Activated CD8-positive, alpha-beta memory T cell treated with anti-CD3 and anti-CD28 coated beads for 36 hours (primary cell): ENCODE measurements around the gene MRFAP1. TPM values are rescaled to one million over a fixed set of nuclear protein-coding genes. Genes with fewer than 3 reads are reported as not detected.
"Not testable (repeated sequence)": the region's sequence is repeated elsewhere in the genome, so short reads cannot be mapped to it uniquely, and the experiment has no call there.

Experiments
- CTCF ChIA-PET: fragments of 350-600 bp; sonication (Branson Sonifier 250); formaldehyde crosslinking; loops from one replicate; lab custom pipeline; 2021; ENCODE audit warnings: antibody characterized with exemption; lab: Charles Lee
- POLR2A ChIA-PET: fragments of 350-600 bp; sonication (Branson Sonifier 250); formaldehyde crosslinking; loops from one replicate; lab custom pipeline; 2021; ENCODE audit warnings: antibody characterized with exemption; lab: Charles Lee
- total RNA-seq, 2 experiments: library from RNA; stranded (reverse); gene quantifications; one replicate each; pipeline ENCODE4 v1.2.3, GENCODE V29; 2021

The MRFAP1 gene
- total RNA-seq, 2 experiments from 2014 or later: 121 to 124 TPM

DNA sequence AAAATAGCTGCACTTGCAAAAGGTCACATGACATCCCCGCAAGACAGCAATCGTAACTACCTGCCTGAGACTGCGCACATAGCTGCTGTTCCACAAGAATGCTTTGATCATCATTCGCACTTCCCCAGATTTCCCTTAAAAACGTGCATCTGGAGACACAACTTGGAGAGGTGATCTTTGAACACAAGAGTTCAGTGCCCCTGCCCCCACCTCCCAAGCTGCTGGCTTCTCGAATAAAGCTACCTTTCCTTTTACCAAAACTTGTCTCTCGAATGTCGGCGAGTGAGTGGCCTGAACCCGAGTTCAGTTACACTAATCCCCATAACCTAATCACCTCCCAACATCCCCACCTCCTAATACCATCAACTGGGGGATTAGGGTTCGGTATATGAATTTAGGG lies 14.4 kb upstream of the MRFAP1 start:
- POLR2A ChIA-PET: no interaction called here
- CTCF ChIA-PET: interaction anchor here (0.7 kb wide), 1 partner anchor 1346 kb away, joined by 5 read pairs; no protein-coding TSS in a partner anchor

DNA sequence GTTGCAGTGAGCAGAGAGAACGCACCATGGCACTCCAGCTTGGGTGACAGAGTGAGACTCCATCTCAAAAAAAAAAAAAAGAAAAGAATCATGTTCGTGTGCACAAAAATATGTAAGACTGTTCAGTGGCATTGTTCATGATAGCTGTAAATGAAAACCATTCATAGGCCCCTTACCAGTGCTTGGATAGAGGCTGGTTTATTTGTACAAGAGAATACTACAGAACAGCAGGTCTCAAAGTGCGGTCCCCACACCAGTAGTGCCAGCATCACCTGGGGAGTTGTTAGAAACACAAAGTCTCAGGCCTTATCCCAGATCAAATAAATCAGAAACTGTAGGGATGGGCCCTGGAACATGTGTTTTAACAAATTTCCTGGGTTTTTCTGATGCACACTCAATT lies 12.7 kb upstream of the MRFAP1 start:
- ChIA-PET CTCF (no interaction called here), POLR2A (no interaction called here)

DNA sequence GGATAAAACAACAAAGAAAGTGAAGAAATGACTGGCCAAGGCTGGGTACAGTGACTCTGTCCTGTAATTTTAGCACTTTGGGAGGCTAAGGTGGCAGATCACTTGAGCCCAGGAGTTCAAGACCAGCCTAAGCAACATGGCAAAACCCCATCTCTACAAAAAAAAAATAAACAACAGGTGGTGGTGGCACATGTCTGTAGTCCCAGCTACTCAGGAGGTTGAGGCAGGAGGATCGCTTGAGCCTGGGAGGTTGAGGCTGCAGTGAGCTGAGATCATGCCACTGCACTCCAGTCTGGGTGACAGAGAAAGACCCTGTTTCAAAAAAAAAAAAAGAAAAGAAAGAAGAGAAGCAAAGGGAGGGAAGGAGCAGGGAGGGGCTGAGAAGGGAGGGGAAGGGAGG lies 12.0 kb upstream of the MRFAP1 start:
- POLR2A ChIA-PET, CTCF ChIA-PET: not testable (repeated sequence)

DNA sequence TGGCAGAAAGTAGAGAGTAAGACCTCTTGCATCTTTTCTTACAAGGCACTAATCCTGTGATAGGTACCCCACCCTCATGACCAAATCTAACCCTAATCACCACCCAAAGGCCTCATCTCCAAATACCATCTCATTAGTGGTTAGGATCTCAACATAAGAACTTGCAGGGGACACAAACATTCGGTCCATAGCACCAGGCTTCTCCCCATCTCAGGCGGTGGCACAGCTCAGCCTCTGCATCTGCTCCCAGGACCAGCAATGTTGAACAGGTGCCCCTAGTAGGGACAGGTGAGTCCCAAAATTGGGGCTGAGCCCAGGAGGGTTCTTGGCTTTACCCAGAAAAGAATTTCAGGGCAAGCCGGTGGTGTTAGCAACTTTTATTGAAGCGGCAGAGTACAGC lies 8.4 kb upstream of the MRFAP1 start:
- POLR2A ChIA-PET: no interaction called here
- CTCF ChIA-PET: no interaction called here

DNA sequence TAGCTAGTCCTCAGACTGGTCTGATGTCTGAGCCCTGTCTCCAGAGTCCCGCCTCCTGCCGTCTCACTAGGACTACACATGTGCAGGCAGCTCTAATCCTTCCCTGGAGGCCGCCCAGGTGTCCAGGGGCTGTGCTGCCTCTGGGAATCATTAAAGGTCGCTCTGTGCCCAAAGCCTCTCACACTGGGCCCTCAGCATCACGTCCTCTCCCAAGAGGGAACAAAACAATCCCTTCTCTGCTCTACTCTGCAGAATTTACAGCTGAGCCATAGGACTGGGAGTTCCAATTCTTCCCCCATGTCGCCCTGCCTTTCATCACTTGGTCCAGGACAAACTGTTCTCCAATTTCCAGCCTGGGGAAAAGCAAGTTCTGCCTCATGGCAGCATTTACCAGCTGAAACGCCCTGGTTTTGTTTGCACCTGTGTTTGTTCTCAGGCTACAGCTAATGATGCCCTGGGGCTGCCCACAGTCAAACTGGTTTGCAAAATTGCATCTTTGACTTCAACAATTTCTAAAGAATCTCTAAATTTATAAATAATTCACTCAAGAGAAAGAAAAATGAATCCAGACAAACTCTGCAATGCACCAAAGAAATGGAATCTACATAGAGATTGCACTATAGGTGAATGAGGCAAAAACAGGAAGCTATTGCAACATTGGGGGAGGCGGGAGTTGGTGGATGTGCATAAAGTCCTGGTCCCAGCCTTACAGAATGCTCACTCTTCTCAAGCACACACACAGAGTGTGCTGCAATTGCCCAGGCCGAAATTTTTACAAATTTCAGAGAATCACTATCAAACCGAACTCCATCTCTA lies 7.2 kb upstream of the MRFAP1 start:
- ChIA-PET CTCF (no interaction called here), POLR2A (no interaction called here)

DNA sequence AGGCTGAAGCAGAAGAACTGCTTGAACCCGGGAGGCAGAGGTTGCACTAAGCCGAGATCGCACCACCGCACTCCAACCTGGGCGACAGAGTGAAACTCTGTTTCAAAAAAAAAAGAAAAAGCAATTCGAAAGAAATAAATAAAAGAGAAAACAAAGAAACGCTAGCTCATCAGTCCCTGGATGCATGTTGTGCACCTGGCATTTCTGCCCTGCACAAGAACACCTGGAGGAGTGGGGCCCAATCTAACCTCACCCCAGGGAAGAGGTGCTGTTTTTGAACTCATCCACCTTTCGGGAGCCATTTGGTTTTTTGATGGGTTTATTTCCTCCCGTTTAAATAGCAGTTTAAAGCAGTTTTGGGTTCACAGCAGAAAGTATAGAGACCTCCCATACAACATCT lies 5.7 kb upstream of the MRFAP1 start:
- ChIA-PET CTCF (no interaction called here), POLR2A (no interaction called here)

DNA sequence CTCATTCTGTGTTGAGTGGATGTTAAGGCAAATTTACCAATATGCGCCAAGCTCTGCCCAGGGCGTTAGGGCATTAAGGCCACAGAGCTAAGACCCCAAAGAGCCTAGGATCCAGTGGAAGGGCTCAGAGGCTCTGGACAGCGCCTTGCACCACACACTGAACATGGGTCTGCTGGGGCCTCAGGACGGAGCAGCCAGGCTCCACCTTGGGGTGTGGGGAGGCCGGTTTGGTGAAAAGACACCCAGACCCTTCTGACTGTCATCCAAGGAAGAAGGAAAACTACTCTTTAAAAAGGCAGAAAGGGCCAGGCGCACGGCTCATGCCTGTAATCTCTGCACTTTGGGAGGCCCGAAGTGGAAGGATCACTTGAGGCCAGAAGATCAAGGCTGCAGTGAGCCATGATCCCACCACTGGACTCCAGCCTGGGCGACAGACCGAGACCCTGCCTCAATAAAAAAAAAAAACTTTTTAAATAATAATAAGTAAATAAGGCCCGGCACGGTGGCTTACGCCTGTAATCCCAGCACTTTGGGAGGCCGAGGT lies 1.3 kb upstream of the MRFAP1 start:
- POLR2A ChIA-PET: interaction anchor here (0.6 to 4.8 kb wide), 2 partner anchors 29 to 35 kb away, joined by 10 to 51 read pairs; a partner anchor contains a TSS
- CTCF ChIA-PET: interaction anchor here (1.5 kb wide), 1 partner anchor 30 kb away, joined by 6 read pairs; no protein-coding TSS in a partner anchor

DNA sequence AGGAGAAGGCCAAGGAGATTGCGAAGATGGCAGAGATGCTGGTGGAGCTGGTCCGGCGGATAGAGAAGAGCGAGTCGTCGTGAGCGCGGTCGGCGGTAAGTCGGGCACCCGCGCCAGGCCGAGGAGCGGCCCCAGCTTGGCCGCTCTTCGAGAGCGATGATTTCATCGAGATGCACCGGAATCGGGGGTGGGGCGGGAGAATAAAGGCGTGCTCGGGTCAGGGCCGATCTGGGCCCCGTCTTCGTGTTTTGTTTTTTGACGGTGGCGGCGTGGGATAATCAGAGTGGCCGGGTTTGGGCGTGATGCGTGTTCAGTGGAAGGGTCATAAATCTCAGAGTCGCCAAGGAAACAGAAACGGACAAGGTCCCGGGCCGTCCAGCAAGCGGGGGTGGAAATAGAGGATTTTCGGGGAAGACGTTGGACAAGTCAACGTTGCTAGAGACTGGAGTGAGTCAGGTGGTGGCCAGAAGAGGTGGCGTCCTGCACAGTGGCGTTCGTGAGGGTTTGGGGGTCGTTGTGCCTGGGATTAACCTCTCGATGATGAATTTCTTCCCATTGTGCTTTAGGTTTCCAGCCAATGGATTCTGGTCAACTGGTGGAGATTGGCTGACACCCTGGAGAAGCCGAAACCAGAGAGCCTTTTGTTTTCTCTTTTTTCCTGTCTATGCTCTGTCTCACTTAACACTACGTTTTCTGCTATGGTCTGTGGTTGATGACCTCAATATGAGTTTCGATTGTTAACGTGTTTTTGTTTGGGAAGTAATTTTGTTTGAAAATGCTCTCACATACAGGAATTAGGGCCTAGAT lies 882 bp downstream of the MRFAP1 start:
- POLR2A ChIA-PET: interaction anchor here (0.7 to 4.8 kb wide), 11 partner anchors 14 to 427 kb away, joined by 3 to 51 read pairs (median 4); partner anchors contain the start of genes BLOC1S4, GRPEL1 and MAN2B2
- CTCF ChIA-PET: interaction anchor here (1.0 to 2.2 kb wide), 4 partner anchors 17 to 32 kb away, joined by 4 to 6 read pairs (median 6); a partner anchor contains a TSS

DNA sequence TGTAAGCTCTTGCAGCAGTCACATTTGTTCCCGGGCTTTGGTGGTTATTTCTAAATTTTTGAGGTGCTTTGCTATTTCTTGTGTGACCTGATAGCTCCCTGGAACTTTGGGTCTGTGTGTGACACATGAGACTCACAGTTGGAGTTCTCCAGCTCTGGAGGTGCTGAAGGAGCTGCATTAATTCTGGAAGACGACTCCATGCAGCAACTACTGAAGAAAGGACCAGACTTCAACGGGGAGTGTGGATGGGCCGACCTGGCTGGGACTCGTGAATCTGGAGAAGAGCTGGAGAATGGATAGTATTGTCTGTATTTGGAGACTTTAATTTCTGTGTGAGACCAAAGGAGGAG lies 1.5 kb downstream of the MRFAP1 start:
- CTCF ChIA-PET: interaction anchor here (1.5 to 2.2 kb wide), 3 partner anchors 17 to 31 kb away, joined by 5 to 6 read pairs (median 6); a partner anchor contains a TSS
- POLR2A ChIA-PET: interaction anchor here (2.7 to 4.8 kb wide), 2 partner anchors 17 to 32 kb away, joined by 9 to 51 read pairs; a partner anchor contains a TSS

DNA sequence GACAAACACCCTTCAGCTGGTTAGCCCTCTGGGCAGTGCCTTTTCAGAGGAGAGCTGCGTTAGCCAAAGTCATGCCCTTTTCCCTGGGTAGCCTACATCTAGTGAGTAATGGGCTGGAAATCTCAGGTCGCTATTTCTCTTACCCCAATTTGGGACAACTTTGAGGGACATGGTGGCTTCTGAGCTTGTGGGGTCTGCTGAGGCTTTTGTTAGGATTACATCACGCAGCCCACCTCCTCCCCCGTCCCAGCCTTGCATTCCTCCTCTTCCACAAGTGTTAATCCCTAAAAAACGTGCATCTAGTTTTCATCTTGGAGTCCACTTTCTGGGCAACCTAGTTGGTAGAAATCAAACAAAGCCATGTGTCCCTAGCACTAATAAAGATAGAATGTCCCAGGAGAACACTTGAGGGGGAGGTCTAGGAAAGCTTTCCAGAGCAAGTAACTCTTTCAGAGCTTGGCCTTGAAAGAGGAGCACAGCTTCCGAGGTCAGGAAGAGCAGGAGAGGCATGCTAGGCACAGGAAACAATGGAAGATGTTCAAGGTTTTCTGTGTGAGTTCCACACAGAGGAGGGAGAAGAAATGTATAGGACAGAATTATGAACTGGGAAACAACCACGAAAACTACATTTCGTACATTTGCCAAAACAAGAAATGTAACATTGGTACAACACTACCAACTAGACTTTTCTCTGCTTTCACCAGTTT lies 2.8 kb downstream of the MRFAP1 start:
- ChIA-PET POLR2A (interaction anchor here (4.8 kb wide), 1 partner anchor 31 kb away, joined by 51 read pairs; a partner anchor contains a TSS), CTCF (interaction anchor here (1.5 to 2.2 kb wide), 2 partner anchors 21 to 30 kb away, joined by 6 read pairs; a partner anchor contains a TSS)

DNA sequence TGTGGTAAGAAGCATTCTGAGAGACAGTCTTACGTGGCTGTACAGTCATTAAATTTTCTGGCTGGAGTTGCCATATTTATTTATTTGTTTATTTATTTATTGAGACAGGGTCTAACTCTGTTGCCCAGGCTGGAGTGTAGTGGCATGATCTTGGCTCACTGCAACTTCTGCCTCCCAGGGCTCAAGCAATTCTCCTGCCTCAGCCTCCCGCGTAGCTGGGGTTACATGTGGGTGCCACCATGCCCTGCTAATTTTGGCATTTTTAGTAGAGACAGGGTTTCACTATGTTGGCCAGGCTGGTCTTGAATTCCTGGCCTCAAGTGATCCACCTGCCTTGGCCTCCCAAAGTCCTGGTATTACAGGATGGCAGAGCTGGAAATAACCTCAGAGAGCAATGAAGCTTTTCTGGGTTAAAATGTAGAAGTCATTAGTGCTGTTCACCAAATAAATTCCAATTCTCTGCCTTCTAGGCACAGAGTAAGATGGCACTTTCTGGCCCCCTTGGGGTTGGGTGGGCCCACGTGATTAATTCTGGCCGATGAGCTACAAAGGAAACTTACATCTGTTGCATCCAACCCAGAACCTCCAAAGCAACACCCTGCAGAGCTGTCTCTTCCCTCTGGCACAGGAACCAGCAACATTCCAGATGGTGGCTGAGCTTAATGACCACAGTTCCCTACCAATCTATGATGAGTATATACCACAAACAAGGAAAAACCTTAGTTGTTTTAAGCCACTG lies 4.5 kb downstream of the MRFAP1 start:
- CTCF ChIA-PET: interaction anchor here (1.3 to 1.4 kb wide), 2 partner anchors 14 to 17 kb away, joined by 3 read pairs; no protein-coding TSS in a partner anchor
- POLR2A ChIA-PET: interaction anchor here (0.6 kb wide), 1 partner anchor 71 kb away, joined by 3 read pairs; the partner anchor contains the start of gene BLOC1S4

DNA sequence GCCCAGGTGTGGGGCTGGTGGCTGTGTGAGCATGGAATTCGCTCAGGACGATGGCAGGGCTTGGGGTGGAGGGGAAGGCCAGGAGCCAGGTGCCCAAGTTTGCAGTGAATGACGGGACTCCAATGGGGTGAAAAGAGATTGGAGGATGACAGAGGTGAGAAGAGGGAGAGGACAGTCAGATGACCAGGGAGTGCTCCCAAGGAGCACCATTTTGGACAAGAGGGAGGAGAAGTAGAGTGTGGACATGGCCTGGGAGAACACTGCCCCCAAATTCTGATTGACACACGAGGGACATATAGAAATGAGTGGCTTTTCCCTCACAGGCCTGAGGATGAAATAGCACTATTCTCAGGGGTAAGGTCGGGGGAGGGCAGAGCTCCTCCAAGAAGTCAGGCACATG lies 6.7 kb downstream of the MRFAP1 start:
- POLR2A ChIA-PET: no interaction called here

DNA sequence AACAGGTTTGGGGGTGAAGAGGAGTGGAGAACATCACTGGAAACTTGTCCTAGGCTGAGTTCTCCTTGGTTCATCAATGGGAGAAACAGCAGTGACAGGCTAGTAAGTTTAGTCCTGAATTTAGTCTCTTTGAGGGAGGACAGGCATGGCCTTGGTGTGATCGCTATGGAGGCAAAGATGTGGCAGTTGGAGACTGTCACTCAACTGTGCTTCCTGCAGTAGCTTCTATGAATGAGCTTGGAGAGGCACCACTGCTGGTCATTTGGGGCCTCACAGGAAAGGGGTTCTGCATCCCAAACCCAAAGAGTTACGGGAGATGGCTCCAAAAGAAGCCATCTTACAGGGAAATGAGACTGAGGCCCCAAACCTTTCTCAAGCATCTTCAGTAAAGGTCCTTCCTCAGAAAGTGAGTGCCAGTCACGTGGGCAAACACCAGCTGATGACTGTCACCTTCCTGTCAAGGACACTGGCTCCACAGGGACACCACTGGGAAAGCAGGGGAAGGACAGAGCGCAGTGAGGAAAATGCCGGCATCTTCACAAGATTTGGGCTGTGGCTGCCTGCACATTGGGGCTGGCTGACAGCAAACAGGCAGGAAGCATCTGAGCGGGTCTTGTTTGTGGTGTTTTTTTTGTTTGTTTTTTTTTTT lies 7.2 kb downstream of the MRFAP1 start:
- CTCF ChIA-PET: no interaction called here
- POLR2A ChIA-PET: no interaction called here

More for the DNA sequence above, 6.7 kb downstream of the MRFAP1 start:
- CTCF ChIA-PET: no interaction called here

DNA sequence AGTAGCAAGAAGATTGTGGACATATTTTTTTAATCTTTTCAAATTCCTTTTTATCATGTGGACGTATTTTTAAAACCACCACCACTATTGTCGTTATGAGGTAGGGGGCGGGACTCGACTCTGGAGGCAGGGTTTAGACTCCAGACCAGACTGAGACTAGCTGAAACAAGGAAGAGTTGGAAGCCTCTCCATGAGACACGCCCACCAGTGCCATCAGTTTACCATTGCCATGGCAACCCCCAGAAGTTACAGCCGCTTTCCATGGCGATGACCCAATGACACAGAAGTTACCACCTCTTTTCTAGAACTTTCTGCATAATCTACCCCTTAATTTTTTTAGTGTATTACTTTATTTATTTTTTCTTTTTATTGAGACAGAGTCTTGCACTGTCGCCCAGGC lies 8.7 kb downstream of the MRFAP1 start:
- POLR2A ChIA-PET: no interaction called here
- CTCF ChIA-PET: no interaction called here

DNA sequence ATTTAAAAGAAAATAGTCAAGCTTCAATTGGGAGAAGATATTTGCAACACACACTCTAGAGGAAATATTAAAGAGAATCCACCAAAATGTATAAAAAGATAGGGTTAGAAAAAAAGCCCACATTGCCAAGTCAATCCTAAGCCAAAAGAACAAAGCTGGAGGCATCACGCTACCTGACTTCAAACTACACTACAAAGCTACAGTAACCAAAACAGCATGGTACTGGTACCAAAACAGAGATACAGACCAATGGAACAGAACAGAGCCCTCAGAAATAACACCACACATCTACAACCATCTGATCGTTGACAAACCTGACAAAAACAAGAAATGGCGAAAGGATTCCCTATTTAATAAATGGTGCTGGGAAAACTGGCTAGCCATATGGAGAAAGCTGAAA lies 13.7 kb downstream of the MRFAP1 start:
- CTCF ChIA-PET: interaction anchor here (1.7 kb wide), 1 partner anchor 10 kb away, joined by 5 read pairs; no protein-coding TSS in a partner anchor
- POLR2A ChIA-PET: not testable (repeated sequence)

DNA sequence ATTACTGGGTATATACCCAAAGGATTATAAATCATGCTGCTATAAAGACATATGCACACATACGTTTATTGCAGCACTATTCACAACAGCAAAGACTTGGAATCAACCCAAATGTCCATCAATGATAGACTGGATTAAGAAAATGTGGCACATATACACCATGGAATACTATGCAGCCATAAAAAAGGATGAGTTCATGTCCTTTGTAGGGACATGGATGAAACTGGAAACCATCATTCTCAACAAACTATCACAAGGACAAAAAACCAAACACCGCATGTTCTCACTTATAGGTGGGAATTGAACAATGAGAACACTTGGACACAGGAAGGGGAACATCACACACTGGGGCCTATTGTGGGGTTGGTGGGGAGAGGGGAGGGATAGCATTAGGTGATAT lies 14.8 kb downstream of the MRFAP1 start:
- ChIA-PET POLR2A (interaction anchor here (0.8 to 1.0 kb wide), 2 partner anchors 14 to 18 kb away, joined by 4 read pairs; no protein-coding TSS in a partner anchor), CTCF (interaction anchor here (1.7 kb wide), 1 partner anchor 9 kb away, joined by 5 read pairs; no protein-coding TSS in a partner anchor)

DNA sequence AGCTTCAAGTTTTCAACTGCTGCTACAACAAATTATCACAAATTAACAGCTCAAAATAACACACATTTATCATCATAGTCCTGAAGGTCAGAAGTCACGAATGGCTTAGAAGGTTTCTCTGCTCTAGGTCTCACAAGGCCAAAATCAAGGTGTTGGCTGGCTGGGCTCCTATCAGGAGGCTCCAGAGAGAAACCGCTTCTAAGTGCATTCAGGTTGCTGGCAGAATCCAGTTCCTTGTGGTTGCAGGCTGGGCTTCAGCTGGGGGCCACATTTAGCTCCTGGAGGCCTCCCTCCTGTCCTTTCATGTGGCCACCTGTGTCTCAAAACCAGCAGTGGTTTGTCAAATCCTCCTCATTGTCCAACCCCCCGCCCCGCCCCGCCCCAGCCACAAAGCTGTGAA lies 15.4 kb downstream of the MRFAP1 start:
- CTCF ChIA-PET: interaction anchor here (0.7 kb wide), 1 partner anchor 24 kb away, joined by 4 read pairs; no protein-coding TSS in a partner anchor
- POLR2A ChIA-PET: interaction anchor here (0.7 to 1.0 kb wide), 3 partner anchors 15 to 347 kb away, joined by 4 to 6 read pairs (median 4); no protein-coding TSS in a partner anchor
